Naive B cell (primary cell): ENCODE results near the gene ZNF487. TPM values are rescaled to one million over a fixed set of nuclear protein-coding genes. Genes with fewer than 3 reads are reported as not detected.

Experiments
- ATAC-seq, 2 donors: fragments of 150-1000 bp; cut with Tn5 transposase; 2 replicates each; pipeline ENCODE4 v1.10.0; 2021; ENCODE audit warnings: low read depth in 2 of 2, mild to moderate bottlenecking in 2 of 2, moderate library complexity in 2 of 2
- DNase-seq: peaks from one replicate; pipeline ENCODE4 v3.0.0; 2022
- H3K27ac Mint-ChIP-seq, 6 donors: one replicate each; pipeline ENCODE4 v1.8.0; 2020 to 2022; ENCODE audit warnings: mild to moderate bottlenecking in 6 of 6, mixed read lengths in 6 of 6, moderate library complexity in 5 of 6, inconsistent platforms in 2 of 6
- H3K27me3 Mint-ChIP-seq, 3 donors: one replicate each; pipeline ENCODE4 v1.8.0; 2021 to 2022; ENCODE audit warnings: mixed read lengths in 3 of 3, mild to moderate bottlenecking in 1 of 3
- H3K36me3 Mint-ChIP-seq, 2 donors: one replicate each; pipeline ENCODE4 v1.8.0; 2020 to 2022; ENCODE audit warnings: mixed read lengths in 2 of 2, inconsistent platforms in 1 of 2, mild to moderate bottlenecking in 1 of 2
- H3K4me1 Mint-ChIP-seq, 3 donors: one replicate each; pipeline ENCODE4 v1.8.0; 2020 to 2022; ENCODE audit warnings: mixed read lengths in 3 of 3, inconsistent platforms in 1 of 3, mild to moderate bottlenecking in 1 of 3, moderate library complexity in 1 of 3
- H3K4me3 Mint-ChIP-seq, 8 donors: one replicate each; pipeline ENCODE4 v1.8.0; 2020 to 2022; ENCODE audit warnings: mild to moderate bottlenecking in 8 of 8, mixed read lengths in 8 of 8, moderate library complexity in 8 of 8, inconsistent platforms in 2 of 8
- H3K9me3 Mint-ChIP-seq, 7 donors: one replicate each; pipeline ENCODE4 v1.8.0; 2020 to 2022; ENCODE audit warnings: mixed read lengths in 7 of 7, mild to moderate bottlenecking in 5 of 7, inconsistent platforms in 2 of 7, moderate library complexity in 1 of 7
- polyA plus RNA-seq, 6 donors: library from polyadenylated mRNA; unstranded; fragments of 300-500 nt; fragmentation: Illumina TruSeq; gene quantifications; one replicate each; pipeline ENCODE4 v1.2.3, GENCODE V29; 2021; ENCODE audit warnings: low read depth in 6 of 6

Gene ZNF487
- polyA plus RNA-seq, 6 donors from 2014 or later = 5.6 to 18.3 (median 9.2) TPM

DNA sequence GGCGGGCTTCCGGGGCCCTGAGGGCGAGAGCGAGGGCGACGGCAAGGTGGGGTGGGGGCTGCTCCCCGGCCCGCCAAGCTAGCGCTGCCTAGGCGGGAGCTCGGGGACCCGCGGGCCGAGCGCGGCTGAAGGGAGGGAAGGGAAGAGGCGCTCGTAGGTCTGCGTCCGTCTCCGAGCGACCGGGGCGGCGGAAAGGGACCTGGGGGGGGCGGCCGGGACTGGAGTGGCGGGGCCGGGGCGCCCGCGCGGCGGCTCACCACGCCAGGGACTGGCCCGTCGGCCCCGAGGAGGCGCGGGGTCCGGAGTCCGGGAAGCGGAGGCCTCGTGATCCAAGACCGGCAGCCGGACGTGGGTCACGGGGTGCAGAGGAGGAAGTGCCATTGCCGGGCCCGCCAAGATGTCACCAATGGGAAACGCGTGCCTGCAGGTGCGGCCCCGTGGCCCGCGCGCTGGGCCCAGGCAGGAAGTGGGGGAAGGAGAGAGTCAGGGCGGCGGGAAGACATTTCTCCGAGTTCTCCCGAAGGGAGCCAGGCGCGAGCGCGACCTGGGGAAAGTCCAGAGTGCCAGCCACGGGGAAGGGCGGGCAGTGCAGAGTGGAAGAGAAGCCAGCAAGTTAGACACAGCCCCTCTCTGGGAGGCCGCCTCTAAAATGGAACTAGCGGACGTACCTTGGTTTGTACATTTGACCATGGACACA lies 39.8 kb upstream of the ZNF487 start:
- peak overlapping the region; percentile 83 to 97 (median 94) for H3K4me3 Mint-ChIP-seq
- DNase-seq (peak; percentile 88), ATAC-seq (peak; percentile 84 to 85)
- peak overlapping the region; percentile 84 to 99 (median 98) for H3K27ac Mint-ChIP-seq
- no peaks in the 10 kb centered on the region for H3K27me3 Mint-ChIP-seq
- peaks cover 59 to 82% (median 71%) of the 10 kb centered on the region in 3 donors for H3K4me1 Mint-ChIP-seq
- peaks cover 10 to 26% of the 10 kb centered on the region in 2 donors for H3K36me3 Mint-ChIP-seq
- H3K9me3 Mint-ChIP-seq = no peaks in the 10 kb centered on the region

DNA sequence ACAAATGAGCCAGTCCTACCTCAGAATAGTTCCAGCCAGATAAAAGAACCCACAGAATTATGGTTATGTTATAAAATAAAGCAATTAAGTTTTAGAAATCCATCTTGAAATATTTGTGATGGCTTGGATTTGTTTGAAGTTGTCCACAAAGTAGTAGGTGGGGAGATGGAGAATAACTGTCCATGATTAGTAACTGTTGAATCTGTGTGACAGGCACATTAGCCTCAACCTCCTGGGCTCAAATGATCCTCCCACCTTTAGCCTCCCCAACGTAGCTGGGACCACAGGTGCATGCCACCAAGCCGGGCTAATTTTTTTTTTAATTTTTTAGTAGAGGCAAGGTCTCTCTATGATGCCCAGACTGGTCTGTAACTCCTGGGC lies 38.0 kb upstream of the ZNF487 start:
- peaks cover under 1 to 11% of the 10 kb centered on the region in 2 donors for H3K36me3 Mint-ChIP-seq
- DNase-seq = no peak
- ATAC-seq = no peak
- H3K27ac Mint-ChIP-seq = peak overlapping the region in 5 of 6 donors; percentile 3 to 94 (median 86)
- H3K27me3 Mint-ChIP-seq = no peaks in the 10 kb centered on the region
- H3K9me3 Mint-ChIP-seq = no peaks in the 10 kb centered on the region
- peak overlapping the region in 3 of 8 donors; percentile 84 to 97 (median 93) for H3K4me3 Mint-ChIP-seq
- peaks cover 61 to 90% (median 75%) of the 10 kb centered on the region in 3 donors for H3K4me1 Mint-ChIP-seq

DNA sequence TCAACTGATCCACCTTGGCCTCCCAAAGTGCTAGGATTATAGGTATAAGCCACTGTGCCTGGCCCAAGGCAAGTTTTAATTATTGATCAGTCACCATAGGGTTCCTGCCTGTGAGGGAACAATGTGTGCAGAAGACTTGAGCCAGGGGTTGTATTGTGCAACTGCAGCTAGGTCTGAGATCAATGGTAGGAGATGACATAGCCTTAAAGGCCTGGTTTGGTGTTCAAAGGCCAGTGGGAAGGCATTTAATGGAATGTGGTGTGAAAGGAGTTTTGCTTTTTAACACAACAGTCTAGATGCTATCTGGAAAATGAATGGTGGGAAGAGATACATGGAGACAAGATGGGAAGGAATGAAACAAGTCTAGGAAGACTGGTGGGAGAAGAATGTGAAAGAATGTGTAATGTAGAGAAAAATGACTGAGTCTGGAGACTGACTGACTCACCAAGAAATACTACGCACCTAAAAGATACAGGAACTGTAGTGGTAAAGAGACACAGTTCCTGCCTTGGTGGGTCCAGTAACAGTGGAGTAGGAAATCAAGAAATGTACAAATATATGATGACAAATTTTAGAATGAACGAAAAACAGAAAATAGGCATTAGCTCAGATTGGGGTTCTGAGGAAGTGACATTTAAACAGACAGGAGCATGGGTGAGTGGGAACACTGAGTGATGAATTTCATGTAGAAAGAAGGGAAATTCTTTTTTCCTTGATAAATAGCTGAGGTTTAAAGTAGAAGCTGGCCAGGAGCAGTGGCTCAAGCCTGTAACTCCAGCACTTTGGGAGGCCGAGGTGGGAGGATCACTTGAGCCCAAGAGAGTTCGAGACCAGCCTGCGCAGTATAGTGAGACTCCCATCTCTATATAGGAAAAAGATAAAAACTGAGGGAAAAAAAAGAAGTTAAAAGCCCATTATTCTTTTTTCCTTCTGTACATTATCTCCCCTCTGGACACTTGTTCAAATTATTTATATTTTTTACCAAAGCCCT lies 37.3 kb upstream of the ZNF487 start:
- DNase-seq = no peak
- no peak for ATAC-seq
- peaks cover 61 to 93% (median 74%) of the 10 kb centered on the region in 3 donors for H3K4me1 Mint-ChIP-seq
- H3K4me3 Mint-ChIP-seq = peak overlapping the region in 6 of 8 donors; percentile 1 to 48 (median 12)
- H3K9me3 Mint-ChIP-seq = no peaks in the 10 kb centered on the region
- peaks cover 0 to 9% of the 10 kb centered on the region in 2 donors for H3K36me3 Mint-ChIP-seq
- no peaks in the 10 kb centered on the region for H3K27me3 Mint-ChIP-seq
- H3K27ac Mint-ChIP-seq = peak overlapping the region; percentile 3 to 87 (median 31)

DNA sequence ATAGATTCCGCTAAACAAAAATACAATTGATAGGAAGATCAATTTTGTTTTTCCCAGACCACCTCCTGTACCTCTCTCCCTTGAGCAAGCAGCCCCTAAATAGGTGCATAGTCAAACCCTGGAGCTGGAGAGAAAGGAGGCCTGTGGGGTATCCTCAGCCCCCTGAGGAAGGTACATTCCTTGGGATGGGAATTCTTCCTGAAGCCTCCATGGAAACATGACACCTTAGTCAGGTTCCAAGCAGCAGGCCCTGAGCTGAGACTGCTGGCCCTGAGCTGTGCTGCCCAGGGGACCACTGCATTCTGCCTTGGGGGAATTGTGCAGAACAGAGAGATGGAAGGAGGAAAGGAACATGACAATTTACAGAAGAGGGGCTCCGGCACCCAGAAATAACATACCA lies 35.3 kb upstream of the ZNF487 start:
- Mint-ChIP-seq H3K36me3 (peaks cover 0 to 9% of the 10 kb centered on the region in 2 donors), H3K27ac (peak overlapping the region in 3 of 6 donors; percentile 29 to 99 (median 88)), H3K27me3 (no peaks in the 10 kb centered on the region), H3K4me3 (peak overlapping the region in 5 of 8 donors; percentile 36 to 58 (median 46)), H3K4me1 (peaks cover 53 to 95% (median 72%) of the 10 kb centered on the region in 3 donors), H3K9me3 (no peaks in the 10 kb centered on the region)
- ATAC-seq (no peak), DNase-seq (no peak)

DNA sequence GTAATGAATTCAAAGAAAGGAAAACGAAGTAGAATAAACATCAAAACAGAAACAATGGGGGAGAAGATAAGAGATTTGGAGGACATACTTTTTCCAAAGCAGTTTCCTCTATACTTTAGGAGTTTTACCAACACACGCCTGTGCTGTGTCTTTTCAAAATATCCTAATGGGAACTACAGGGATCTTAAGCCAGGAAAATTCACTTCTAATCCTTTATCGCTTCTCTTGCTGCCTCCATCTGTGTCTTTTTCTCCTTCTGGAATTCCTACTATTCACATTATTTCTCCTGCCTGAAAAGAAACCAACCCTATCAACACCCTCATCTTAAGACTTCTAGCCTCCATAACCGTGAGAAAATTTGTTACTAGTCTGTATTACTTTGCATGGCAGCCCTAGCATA lies 34.7 kb upstream of the ZNF487 start:
- Mint-ChIP-seq H3K9me3 (no peaks in the 10 kb centered on the region), H3K36me3 (peaks cover 0 to 9% of the 10 kb centered on the region in 2 donors), H3K4me3 (peak overlapping the region in 4 of 8 donors; percentile 6 to 96 (median 36)), H3K27ac (peak overlapping the region in 2 of 6 donors; percentile 57 to 99), H3K27me3 (no peaks in the 10 kb centered on the region), H3K4me1 (peaks cover 52 to 95% (median 70%) of the 10 kb centered on the region in 3 donors)
- DNase-seq (no peak), ATAC-seq (no peak)

DNA sequence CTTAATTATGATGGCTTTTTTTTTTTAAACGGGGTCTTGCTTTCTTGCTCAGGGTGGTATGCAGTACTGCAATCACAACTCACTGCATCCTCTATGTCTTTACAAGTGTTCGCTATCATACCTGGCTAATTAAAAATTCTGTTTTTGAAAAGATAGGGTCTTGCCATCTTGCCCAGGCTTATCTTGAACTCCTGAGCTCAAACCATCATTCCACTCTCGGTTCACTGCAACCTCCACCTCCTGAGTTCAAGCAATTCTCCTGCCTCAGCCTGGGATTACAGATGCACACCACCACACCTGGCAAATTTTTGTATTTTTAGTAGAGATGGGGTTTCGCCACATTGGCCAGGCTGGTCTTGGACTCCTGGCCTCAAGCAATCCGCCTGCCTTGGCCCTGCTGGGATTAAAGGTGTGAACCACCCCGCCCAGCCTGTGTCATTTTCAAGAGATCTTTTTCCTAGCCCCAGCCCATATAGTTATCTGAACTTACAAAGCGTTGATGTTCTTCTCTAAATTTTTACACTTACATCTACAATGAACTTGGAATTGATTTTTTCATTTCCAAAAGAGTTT lies 33.9 kb upstream of the ZNF487 start:
- Mint-ChIP-seq H3K27ac (peak overlapping the region in 3 of 6 donors; percentile 79 to 99 (median 81)), H3K4me1 (peaks cover 48 to 93% (median 71%) of the 10 kb centered on the region in 3 donors), H3K27me3 (no peaks in the 10 kb centered on the region), H3K4me3 (peak overlapping the region; percentile 6 to 96 (median 48)), H3K9me3 (no peaks in the 10 kb centered on the region), H3K36me3 (peaks cover 0 to 9% of the 10 kb centered on the region in 2 donors)
- no peak for DNase-seq
- no peak for ATAC-seq

DNA sequence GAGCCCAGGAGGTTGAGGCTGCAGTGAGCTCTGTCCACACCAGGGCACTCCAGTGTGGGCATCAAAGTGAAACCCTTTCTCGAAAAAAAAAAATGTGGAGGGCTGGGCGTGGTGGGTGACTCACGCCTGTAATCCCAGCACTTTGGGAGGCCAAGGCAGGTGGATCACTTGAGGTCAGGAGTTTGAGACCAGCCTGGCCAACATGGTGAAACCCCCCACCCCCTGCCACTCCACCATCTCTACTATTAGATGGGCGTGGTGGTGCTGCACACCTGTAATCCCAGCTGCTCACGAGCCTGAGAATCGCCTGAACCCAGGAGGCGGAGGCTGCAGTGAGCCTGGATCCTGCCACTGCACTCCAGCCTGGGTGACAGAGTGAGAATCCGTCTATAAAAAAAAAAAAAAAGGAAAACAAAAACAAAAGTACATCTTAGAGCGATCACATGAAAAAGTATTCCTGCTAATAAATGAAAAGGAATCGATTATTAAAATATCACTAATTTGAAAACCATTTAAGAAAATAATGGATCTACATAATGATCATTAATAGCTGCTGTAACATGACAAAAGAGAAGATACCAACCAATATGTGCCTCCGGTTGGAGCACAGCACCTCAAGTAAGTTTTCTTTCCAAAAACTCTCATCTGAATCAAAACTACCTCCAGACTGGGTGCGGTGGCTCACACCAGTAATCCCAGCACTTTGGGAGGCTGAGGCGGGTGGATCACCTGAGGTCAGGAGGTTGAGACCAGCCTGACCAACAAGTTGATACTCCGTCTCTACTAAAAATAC lies 32.8 kb upstream of the ZNF487 start:
- peaks cover 0 to 9% of the 10 kb centered on the region in 2 donors for H3K36me3 Mint-ChIP-seq
- peak overlapping the region; percentile 61 to 99 (median 90) for H3K27ac Mint-ChIP-seq

DNA sequence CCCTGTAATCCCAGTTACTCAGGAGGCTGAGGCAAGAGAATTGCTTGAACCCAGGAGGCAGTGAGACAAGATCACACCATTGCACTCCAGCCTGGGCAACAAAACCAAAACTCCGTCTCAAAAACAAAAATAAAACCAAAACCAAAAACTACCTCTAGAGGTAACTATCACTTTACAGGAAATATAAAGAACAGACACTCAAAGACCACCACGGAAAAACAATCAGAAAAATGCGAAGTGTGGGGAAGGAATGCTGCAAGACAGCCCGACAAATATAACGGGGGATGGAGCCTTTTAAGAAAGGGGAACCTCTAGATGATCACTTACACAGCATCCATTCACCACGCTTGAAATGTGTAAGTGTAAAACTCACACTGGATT lies 32.2 kb upstream of the ZNF487 start:
- H3K4me3 Mint-ChIP-seq = peak overlapping the region; percentile 73 to 99 (median 94)
- peaks cover 55 to 79% (median 78%) of the 10 kb centered on the region in 3 donors for H3K4me1 Mint-ChIP-seq
- H3K9me3 Mint-ChIP-seq = no peaks in the 10 kb centered on the region
- no peaks in the 10 kb centered on the region for H3K27me3 Mint-ChIP-seq
- DNase-seq = no peak
- peak overlapping the region; percentile 61 to 99 (median 90) for H3K27ac Mint-ChIP-seq
- H3K36me3 Mint-ChIP-seq = peaks cover 0 to 3% of the 10 kb centered on the region in 2 donors
- ATAC-seq = no peak

More for the DNA sequence above, 32.8 kb upstream of the ZNF487 start:
- Mint-ChIP-seq H3K27me3 (no peaks in the 10 kb centered on the region), H3K4me3 (peak overlapping the region; percentile 73 to 99 (median 94)), H3K9me3 (no peaks in the 10 kb centered on the region), H3K4me1 (peaks cover 56 to 84% (median 79%) of the 10 kb centered on the region in 3 donors)
- DNase-seq = no peak
- ATAC-seq = no peak

DNA sequence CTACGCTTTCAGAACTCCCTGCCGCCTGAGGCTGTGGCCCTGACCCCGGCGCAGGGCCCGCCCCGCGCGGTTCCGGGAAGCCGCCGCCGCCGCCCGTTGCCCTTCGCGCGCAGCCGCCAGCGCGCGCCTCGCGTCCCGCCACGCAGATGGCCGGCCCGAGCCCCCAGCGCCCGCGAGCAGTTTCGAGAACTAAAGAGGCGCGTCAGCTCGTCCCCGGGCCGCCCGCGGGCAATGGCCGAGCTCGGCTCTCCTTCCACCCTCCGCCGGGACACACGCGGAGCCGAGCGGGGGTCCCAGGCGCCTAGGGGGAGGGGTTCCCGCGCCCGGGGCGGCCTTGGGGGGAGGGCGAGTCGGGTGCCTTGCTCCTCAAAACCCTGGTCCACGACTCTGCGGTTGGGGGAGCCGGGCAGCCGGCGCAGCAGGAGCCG lies 29.7 kb upstream of the ZNF487 start:
- ATAC-seq (peak; percentile 5 to 12), DNase-seq (peak; percentile 69)
- Mint-ChIP-seq H3K4me1 (peaks cover 41 to 77% (median 65%) of the 10 kb centered on the region in 3 donors), H3K4me3 (peak overlapping the region; percentile 96 to 100 (median 99)), H3K27ac (peak overlapping the region; percentile 99 to 100 (median 100)), H3K36me3 (no peaks in the 10 kb centered on the region), H3K27me3 (no peaks in the 10 kb centered on the region), H3K9me3 (no peaks in the 10 kb centered on the region)

DNA sequence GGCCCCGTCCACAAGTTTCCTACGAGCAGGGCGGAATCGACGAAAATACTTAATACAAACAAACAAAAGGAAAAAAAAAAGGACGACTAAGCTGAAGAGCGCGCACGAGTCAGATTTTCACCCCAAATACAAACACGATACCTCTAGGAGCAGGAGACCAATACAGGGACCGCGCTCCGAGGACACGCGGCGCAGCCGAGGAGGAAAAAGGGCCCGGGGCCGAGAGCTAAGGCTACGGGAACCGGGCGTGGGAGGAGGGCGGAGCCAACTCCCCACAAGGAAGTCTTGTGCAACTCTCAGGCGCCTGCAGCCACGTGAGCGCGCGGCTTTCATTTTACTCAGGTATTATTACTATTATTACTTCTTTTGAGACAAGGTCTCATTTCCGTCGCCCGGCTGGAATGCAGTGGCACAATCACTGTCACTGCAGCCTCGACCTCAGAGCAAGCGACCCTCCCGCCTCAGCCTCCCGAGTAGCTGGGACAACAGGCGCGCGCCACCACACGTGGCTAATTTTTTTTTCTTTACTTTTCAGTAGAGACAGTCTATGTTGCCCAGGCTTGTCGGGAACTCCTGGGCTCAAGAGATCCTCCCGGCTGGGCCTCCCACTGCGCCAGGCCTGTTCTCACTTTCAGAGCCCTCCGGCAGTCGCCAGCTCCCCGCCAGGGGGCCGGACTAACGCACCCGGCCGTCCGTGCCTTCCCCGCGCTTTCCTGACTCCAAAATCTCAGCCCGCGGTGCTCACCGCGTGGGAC lies 29.2 kb upstream of the ZNF487 start:
- Mint-ChIP-seq H3K4me3 (peak overlapping the region; percentile 96 to 100 (median 99)), H3K27ac (peak overlapping the region; percentile 99 to 100 (median 100)), H3K36me3 (no peaks in the 10 kb centered on the region), H3K9me3 (no peaks in the 10 kb centered on the region), H3K27me3 (no peaks in the 10 kb centered on the region), H3K4me1 (peaks cover 36 to 71% (median 59%) of the 10 kb centered on the region in 3 donors)
- peak; percentile 44 to 45 for ATAC-seq
- peak; percentile 82 for DNase-seq

DNA sequence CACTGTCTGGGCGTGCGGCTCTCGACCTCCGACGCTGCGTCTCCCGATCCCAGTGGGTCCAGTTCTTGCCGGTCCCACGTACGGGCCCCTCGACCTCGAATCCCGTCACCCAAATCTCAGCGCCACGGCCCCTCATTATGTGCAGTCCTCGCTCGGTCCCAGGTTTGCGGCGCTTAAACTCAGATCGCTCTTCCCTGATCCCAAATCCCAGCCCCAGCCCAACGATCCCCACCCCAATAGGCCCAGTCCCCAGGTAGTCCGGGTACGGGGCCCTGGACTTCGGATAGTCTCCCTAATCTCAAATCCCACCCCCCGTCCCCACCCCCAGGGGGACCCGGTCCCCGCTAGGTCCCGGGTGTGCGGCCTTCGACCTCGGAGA lies 28.6 kb upstream of the ZNF487 start:
- Mint-ChIP-seq H3K4me1 (peaks cover 31 to 65% (median 54%) of the 10 kb centered on the region in 3 donors), H3K27me3 (no peaks in the 10 kb centered on the region), H3K36me3 (no peaks in the 10 kb centered on the region), H3K4me3 (peak overlapping the region; percentile 96 to 100 (median 99)), H3K27ac (peak overlapping the region; percentile 99 to 100 (median 100)), H3K9me3 (no peaks in the 10 kb centered on the region)
- ATAC-seq (peak in 1 of 2 donors; percentile 0), DNase-seq (no peak)
